ENCODE measurements around the gene CLSTN2. TPM values are rescaled to one million over a fixed set of nuclear protein-coding genes. Genes with fewer than 3 reads are reported as not detected.

The CLSTN2 gene
- total RNA-seq, 1 experiment from 2014 or later = 0.68 TPM

- H3K36me3 Mint-ChIP-seq (ENCODE audit: insufficient read depth in 1 of 3, low read depth in 3 of 3) = peaks cover 11 to 26% (median 20%) of the 10 kb centered on the region in 3 experiments
- peaks cover 26% of the 10 kb centered on the region in 2 experiments for H3K9me3 Mint-ChIP-seq
- no peaks in the 10 kb centered on the region for H3K23me2 ChIP-seq (ENCODE audit: insufficient read length, low read depth, low read length, poor library complexity, severe bottlenecking)
- H2BK15ac ChIP-seq (ENCODE audit: low read depth, low read length) = no peak overlapping the region
- H3K27ac ChIP-seq (ENCODE audit: insufficient read length, low read depth, low read length) = no peak overlapping the region
- H3K9ac ChIP-seq (ENCODE audit: extremely low read depth, insufficient read length, low read length) = no peak overlapping the region
- H3K9me3 ChIP-seq (ENCODE audit: control insufficient read depth, low read depth, low read length) = no peaks in the 10 kb centered on the region
- H3K27ac Mint-ChIP-seq = no peak overlapping the region
- no peak overlapping the region for H2BK120ac ChIP-seq (ENCODE audit: low read depth, low read length, poor library complexity, severe bottlenecking)
- H4K91ac ChIP-seq (ENCODE audit: insufficient read length, low read depth, low read length) = no peak overlapping the region
- no peak overlapping the region for H3K56ac ChIP-seq (ENCODE audit: insufficient read length, low read depth, low read length)
- H3K79me1 ChIP-seq (ENCODE audit: insufficient read depth, low read depth, low read length, poor library complexity, severe bottlenecking) = no peaks in the 10 kb centered on the region
- TF ChIP-seq, protein P1, sequence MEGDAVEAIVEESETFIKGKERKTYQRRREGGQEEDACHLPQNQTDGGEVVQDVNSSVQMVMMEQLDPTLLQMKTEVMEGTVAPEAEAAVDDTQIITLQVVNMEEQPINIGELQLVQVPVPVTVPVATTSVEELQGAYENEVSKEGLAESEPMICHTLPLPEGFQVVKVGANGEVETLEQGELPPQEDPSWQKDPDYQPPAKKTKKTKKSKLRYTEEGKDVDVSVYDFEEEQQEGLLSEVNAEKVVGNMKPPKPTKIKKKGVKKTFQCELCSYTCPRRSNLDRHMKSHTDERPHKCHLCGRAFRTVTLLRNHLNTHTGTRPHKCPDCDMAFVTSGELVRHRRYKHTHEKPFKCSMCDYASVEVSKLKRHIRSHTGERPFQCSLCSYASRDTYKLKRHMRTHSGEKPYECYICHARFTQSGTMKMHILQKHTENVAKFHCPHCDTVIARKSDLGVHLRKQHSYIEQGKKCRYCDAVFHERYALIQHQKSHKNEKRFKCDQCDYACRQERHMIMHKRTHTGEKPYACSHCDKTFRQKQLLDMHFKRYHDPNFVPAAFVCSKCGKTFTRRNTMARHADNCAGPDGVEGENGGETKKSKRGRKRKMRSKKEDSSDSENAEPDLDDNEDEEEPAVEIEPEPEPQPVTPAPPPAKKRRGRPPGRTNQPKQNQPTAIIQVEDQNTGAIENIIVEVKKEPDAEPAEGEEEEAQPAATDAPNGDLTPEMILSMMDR (conservative IDR thresholded peaks at IDR 0.05) = no peak
- no peak overlapping the region for H3T11ph ChIP-seq (ENCODE audit: low read length)
- H2BK5ac ChIP-seq (ENCODE audit: insufficient read length, low read length) = no peak overlapping the region
- H3K14ac ChIP-seq (ENCODE audit: insufficient read depth, low read length) = no peak overlapping the region
- no peak for DNase-seq
- no peak overlapping the region for H4K5ac ChIP-seq (ENCODE audit: insufficient read length, low read depth, low read length)
- no CpG with 5 or more reads among the region's 1 CpG for WGBS (ENCODE audit: extremely low coverage, insufficient read length, low lambda C conversion rate)
- no peak overlapping the region for H2BK12ac ChIP-seq (ENCODE audit: insufficient read length, low read depth, low read length)
- H2AFZ ChIP-seq (ENCODE audit: low read length) = no peak overlapping the region
- no peaks in the 10 kb centered on the region for H3K79me2 ChIP-seq (ENCODE audit: insufficient read depth, low read length)
- H3K4ac ChIP-seq (ENCODE audit: low read depth, low read length) = no peak overlapping the region
- no peak overlapping the region for H3K4me2 ChIP-seq (ENCODE audit: insufficient read depth, insufficient read length, low read length)
- H3K4me1 Mint-ChIP-seq = 0 out of 4 replicates have a peak, but pooled peaks cover 0 to 3% of the 10 kb centered on the region in 2 experiments
- no peak overlapping the region for H2AK5ac ChIP-seq (ENCODE audit: insufficient read length, low read length)
- H4K20me1 ChIP-seq (ENCODE audit: control insufficient read depth, insufficient read depth, insufficient read length) = no peaks in the 10 kb centered on the region
- H4K8ac ChIP-seq (replicated peaks; ENCODE audit: insufficient read length, low read depth, low read length) = no peak overlapping the region
- H3K4me3 Mint-ChIP-seq = no peak overlapping the region
- no peak overlapping the region for H2BK20ac ChIP-seq (ENCODE audit: low read depth, low read length, poor library complexity, severe bottlenecking)
- H3K23ac ChIP-seq (ENCODE audit: insufficient read length, low read depth, low read length) = no peak overlapping the region
- H3K27me3 Mint-ChIP-seq (ENCODE audit: low read depth) = no peaks in the 10 kb centered on the region; the same call in 1 of the 2 replicates
- no peaks in the 10 kb centered on the region for H3K4me1 ChIP-seq (ENCODE audit: insufficient read depth, low read length)
- H3K18ac ChIP-seq (ENCODE audit: insufficient read length, low read depth, low read length) = no peak overlapping the region
- no peaks in the 10 kb centered on the region for H3K27me3 ChIP-seq (ENCODE audit: insufficient read depth, low read length)
Measured at GRCh38 chr3:140487566-140487965, 552.6 kb downstream of the CLSTN2 start.

Measured in H9 (cell line).